ENCODE results near the gene DNM3.

Gene DNM3

GRCh38 chr1:172140591-172140990 lies 299.3 kb downstream of the DNM3 start:
- DNase-seq (ENCODE audit: low spot score): no peak

GRCh38 chr1:172141341-172141881 lies 300.1 kb downstream of the DNM3 start:
- no peak for DNase-seq (ENCODE audit: low spot score)

GRCh38 chr1:172142324-172142723 lies 301.0 kb downstream of the DNM3 start:
- no peak for DNase-seq (ENCODE audit: low spot score)

- DNase-seq (ENCODE audit: low spot score): no peak
Observed at GRCh38 chr1:172143384-172144055, 302.2 kb downstream of the DNM3 start.

- DNase-seq (ENCODE audit: low spot score): no peak
Observed at GRCh38 chr1:172144445-172145061, 303.3 kb downstream of the DNM3 start.

- no peak for DNase-seq (ENCODE audit: low spot score)
Observed at GRCh38 chr1:172145231-172145651, 303.9 kb downstream of the DNM3 start.

- no peak for DNase-seq (ENCODE audit: low spot score)
Observed at GRCh38 chr1:172145656-172146055, 304.4 kb downstream of the DNM3 start.

- no peak for DNase-seq (ENCODE audit: low spot score)
Observed at GRCh38 chr1:172146141-172146850, 305.0 kb downstream of the DNM3 start.

- DNase-seq (ENCODE audit: low spot score): no peak
Observed at GRCh38 chr1:172147541-172147940, 306.2 kb downstream of the DNM3 start.

GRCh38 chr1:172148213-172148612 lies 306.9 kb downstream of the DNM3 start:
- DNase-seq (ENCODE audit: low spot score): no peak

GRCh38 chr1:172148707-172149106 lies 307.4 kb downstream of the DNM3 start:
- no peak for DNase-seq (ENCODE audit: low spot score)

- no peak for DNase-seq (ENCODE audit: low spot score)
Observed at GRCh38 chr1:172149346-172149745, 308.0 kb downstream of the DNM3 start.

GRCh38 chr1:172154551-172154950 lies 313.3 kb downstream of the DNM3 start:
- DNase-seq (ENCODE audit: low spot score): no peak

GRCh38 chr1:172155766-172156165 lies 314.5 kb downstream of the DNM3 start:
- no peak for DNase-seq (ENCODE audit: low spot score)

GRCh38 chr1:172162236-172162635 lies 320.9 kb downstream of the DNM3 start:
- no peak for DNase-seq (ENCODE audit: low spot score)

GRCh38 chr1:172163498-172164215 lies 322.4 kb downstream of the DNM3 start:
- DNase-seq (ENCODE audit: low spot score): no peak

- no peak for DNase-seq (ENCODE audit: low spot score)
Observed at GRCh38 chr1:172165403-172165802, 324.1 kb downstream of the DNM3 start.

GRCh38 chr1:172167796-172168596 lies 326.7 kb downstream of the DNM3 start:
- peak; percentile 82 for DNase-seq (ENCODE audit: low spot score)

- no peak for DNase-seq (ENCODE audit: low spot score)
Observed at GRCh38 chr1:172168597-172168872, 327.2 kb downstream of the DNM3 start.

- DNase-seq (ENCODE audit: low spot score): no peak
Observed at GRCh38 chr1:172169836-172170235, 328.5 kb downstream of the DNM3 start.

GRCh38 chr1:172172352-172172831 lies 331.1 kb downstream of the DNM3 start:
- DNase-seq (ENCODE audit: low spot score): no peak

GRCh38 chr1:172176206-172176605 lies 334.9 kb downstream of the DNM3 start:
- no peak for DNase-seq (ENCODE audit: low spot score)

Data from putamen (tissue), 1 donor.